Kasumi-1 (cell line): ENCODE data around the gene ADCY2.

Experiments used
- DNase-seq, 2 experiments: peaks; one replicate each; lab custom pipeline; 2025; lab: John Stamatoyannopoulos, UW

Gene ADCY2

DNA sequence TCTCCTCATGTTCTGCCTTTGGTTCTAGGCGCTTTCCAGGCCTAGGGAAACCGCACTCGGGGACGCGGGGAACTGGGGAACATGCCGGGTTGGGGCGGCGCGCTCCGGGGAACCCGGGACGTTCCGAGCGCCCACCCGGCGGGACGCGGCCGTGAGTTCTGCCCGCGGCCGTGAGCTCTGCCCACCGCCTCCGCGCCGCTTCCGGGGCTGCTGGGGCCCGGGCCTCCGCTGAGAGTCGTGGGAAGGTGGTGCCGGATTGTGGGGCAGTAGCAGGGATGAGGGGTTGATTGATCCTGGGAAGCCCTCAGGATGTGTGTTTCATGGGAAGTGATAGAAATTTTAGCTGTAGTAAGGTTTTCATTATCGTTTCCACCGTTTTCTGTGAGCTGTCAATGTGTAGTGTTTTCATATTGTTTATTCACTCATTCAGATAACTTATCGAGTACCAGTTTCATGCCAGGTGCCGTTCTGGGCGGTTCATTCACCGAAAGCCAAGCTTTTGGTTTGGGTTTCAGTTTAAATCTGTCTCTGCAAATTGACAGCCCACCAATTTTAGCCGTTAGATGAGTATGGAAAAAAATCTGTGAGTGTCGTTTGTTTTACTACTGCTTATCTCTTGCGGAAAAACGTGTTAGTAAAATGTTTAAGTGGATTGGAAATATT lies 473.7 kb downstream of the ADCY2 start:
- DNase-seq = no peak

DNA sequence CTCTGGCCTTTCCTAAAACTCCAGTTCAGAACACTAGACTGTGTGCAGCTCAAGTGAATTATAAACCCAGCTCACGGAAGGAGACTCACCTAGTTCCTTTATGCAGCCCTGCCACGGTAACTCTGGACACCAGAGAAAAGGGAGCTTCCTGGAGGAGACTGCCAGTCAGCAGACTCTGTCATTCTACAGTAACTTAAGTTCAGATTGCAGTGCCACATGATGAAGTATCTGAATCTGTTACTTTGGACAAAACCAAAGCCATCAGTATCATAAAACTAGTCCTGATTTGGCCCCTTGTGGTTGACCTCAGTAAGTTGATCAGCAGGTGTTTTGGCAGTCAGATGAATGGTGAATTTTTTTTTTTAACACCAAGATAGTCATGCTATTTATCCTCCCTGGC lies 475.7 kb downstream of the ADCY2 start:
- DNase-seq = no peak

DNA sequence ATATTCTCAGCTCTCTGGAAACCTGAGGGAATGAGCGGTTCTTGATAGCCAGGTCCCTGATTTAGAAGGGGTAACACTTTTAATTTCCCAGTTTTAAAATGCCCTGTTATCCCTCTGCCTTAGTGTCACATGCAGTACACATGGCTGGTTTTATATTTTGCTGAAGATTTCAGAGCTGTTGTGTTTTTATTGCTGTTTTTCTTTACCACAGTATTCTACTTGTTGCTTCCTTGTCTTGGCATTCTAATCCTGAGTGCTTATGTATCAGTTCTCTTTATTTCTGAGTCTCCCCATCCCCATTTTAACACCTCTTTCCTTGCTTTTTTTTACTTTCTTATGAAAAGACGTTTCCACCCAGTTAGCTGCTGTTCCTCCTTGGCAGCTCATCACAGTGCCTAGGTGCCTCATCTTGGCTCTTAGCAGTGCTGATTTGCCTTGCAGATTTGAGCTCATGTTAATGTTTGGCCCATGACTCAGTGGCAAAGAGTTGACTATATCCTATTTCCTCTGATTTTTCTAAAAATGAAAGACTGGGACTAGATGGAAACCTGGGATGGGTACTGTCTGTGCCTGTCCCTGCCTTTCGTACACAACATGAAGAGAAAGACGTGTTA lies 476.7 kb downstream of the ADCY2 start:
- no peak for DNase-seq

DNA sequence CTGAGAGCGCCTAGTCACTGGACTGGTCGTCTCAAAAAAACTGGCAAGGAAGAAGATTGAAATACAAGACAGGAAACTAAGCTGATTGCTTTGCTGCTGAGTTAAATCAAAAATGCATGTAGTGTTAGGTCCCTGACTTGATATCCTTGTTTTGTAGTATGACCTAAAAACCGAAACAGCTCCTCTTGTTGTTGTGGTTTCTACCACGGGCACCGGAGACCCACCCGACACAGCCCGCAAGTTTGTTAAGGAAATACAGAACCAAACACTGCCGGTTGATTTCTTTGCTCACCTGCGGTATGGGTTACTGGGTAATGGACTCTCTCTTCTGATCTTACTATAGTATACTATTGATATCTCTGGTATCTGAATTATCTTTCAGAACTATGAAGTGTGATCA lies 477.3 kb downstream of the ADCY2 start:
- DNase-seq = no peak

DNA sequence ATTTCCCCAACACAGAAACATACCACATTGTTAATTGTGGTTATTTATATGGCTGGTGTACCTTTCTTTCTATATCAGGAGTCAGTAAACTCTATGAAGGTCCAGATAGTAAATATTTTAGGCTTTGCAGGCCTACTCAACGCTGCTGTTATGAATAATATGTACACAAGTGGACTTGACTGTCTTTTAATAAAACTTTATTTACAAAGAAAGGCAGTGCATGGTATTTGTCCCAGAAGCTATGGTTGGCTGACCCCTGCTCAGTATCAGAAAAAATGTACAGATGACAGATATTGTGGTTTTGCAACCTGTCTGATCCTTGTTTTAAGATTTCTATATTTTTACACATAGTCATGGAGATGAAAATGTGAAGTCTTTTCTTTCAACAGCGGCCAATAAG lies 478.7 kb downstream of the ADCY2 start:
- no peak for DNase-seq

DNA sequence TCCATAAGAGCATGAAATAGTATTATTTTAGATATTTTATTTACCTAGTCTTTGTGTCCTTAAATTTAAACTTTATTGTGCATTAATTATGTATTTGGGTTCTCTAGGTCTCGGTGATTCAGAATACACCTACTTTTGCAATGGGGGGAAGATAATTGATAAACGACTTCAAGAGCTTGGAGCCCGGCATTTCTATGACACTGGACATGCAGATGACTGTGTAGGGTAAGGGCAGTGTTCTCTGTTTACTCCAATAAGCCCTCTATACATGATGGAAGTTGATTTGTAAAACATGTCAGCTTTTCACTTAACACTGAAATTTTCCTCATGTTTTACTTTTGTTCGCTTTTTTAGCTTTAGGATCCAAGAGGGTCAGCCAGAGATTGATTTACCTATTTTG lies 479.2 kb downstream of the ADCY2 start:
- DNase-seq = no peak

DNA sequence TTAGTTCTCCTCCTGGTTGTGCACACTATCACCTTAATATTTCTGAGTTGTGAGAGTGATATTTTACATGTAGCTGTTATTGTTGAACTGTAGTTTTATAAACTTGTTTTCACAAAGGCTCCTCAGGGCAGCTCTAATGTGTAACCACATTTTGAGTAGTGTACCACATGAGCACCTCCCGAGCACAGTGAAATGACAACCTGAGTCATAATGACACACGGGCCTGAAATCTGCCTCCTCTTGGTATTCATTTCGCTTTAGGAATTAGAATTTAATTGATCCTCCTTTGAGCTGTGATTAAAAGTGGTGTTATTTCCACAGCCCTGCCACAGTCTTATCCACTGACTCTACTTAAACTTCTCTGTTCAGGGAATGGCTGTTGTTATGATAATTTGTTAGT lies 480.9 kb downstream of the ADCY2 start:
- no peak for DNase-seq

DNA sequence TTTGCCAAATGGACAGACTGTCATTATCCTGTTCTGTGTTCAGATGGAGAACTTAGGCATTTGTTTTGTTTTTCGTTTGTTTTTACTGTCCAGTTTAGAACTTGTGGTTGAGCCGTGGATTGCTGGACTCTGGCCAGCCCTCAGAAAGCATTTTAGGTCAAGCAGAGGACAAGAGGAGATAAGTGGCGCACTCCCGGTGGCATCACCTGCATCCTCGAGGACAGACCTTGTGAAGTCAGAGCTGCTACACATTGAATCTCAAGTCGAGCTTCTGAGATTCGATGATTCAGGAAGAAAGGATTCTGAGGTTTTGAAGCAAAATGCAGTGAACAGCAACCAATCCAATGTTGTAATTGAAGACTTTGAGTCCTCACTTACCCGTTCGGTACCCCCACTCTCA lies 481.9 kb downstream of the ADCY2 start:
- no peak for DNase-seq

DNA sequence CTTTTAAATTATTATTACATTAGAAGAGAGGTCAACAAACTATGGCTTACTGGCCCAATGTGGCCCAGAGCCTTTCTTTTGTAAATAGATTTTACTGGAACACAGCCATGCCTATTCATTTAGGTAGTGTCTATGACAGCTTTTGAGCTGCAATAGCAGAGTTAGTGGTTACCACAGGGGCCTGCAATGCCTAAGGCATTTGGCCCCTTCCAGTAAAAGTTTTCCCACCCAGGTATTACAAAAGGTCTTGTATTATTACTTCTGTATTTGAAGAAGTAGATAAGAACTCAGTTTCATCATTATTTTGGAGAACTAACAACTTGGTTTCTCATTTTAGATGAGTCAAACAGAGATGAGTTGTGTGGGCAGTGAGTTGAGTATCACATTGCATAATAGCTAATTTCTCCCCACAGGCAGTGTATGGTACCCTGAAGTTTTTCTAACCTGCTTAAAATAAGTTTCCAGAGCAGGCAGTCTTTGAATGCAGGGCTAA lies 482.5 kb downstream of the ADCY2 start:
- peak; percentile 35 to 39 for DNase-seq
